Right ventricle myocardium inferior (tissue), 1 donor: Measurements from ENCODE around the gene ZNF526. TPM values are rescaled to one million over a fixed set of nuclear protein-coding genes. Genes with fewer than 3 reads are reported as not detected.

Experiments used
- ATAC-seq: fragments of 200-7000 bp; cut with Tn5 transposase; one replicate; pipeline ENCODE4 v1.9.1; 2020; ENCODE audit warnings: mild to moderate bottlenecking, moderate library complexity
- DNase-seq: peaks from one replicate; pipeline ENCODE4 v3.0.0; 2021; ENCODE audit errors: missing footprints
- intact Hi-C: fragments of 100-400 bp; cut with DNase I; formaldehyde crosslinking; loops from one replicate; pipeline ENCODE4 v1.11.0; 2022
- total RNA-seq: library from RNA; stranded (reverse); fragmentation: NEBNext Ultra II Directional; extraction: Animal tissue kit (Norgen Biotek cat#: 25700); gene quantifications from one replicate; pipeline ENCODE4 v1.2.1, GENCODE V29; 2021
- donor health status: DM: no; HTN: yes; CAD: no; lungs with severe emphysema.

ZNF526 gene
- total RNA-seq, 1 donor from 2014 or later: 6.1 TPM

DNA sequence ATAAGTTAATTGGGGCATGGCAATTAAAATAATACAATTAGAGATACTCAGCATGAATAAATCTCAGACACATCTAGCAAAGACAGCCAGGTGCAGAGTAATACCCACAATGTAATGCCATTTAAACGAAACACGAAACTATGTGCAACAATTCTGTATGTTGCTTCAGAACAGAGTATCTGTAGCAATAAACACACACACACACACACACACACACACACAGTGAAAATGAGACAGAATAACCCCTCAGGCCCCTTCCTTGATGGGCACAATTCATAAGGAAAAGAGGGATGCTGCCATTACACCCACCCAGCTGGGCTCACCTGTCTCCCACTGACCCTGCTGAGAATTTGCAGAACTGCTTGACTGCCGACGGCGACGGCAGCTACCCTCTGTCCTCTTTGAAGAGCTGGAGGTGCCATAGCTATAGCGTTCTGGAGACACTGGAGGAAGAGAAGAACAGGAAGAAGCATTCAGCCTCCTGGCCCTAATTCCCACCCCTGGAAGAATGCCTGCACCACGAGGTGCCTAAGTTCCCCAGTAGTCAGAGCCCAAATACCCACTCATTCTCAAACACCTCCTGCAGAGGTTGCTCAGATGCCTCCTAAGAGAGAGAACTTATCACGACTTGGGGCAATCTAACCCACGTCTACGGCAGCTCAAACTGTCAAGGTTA lies 5.2 kb upstream of the ZNF526 start:
- ATAC-seq: no peak
- no peak for DNase-seq
- intact Hi-C loops: no loop called here

DNA sequence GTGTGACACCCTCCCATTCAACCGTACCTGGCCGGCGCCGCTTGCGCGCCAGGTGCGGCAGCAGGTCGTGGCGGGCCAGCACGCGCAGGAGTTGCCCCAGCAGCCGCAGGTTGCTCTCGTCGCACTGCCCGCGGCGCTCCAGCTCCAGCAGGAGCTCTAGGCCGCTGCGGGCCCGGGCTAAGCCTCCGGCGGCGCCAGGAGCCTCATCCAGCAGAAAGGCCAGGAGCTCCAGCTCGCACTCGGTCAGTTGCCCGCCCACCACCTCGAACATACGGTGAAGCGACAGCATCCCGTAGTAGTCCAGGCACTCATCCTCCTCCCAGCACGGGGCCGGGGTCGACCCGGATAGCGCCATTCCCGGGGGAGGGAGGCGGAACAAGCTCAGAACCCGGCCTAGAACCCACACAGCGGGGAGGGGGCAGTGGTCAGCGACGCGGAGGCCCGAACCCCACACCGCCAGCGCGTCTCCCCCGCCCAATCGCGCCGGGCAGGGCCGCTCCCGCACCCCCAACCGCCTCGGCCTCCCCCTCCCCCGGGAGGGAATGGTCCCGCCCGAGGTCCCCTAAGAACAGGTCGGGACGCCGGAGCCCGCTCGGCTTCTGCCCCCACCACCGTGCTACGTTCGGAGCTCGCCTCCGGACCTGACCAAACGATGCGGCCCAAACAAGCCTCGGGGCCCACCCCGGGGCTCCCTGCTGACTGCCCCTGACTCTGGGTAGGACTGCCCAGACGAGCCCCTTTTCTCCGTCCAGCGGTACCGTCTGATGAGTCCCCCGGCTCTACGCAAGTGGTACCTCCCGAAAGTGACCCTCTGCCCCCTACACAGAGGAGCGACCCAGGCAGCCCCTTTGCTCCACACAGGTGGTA lies 3.2 kb upstream of the ZNF526 start:
- ATAC-seq: peak; percentile 8
- intact Hi-C loops: no loop called here
- no peak for DNase-seq

DNA sequence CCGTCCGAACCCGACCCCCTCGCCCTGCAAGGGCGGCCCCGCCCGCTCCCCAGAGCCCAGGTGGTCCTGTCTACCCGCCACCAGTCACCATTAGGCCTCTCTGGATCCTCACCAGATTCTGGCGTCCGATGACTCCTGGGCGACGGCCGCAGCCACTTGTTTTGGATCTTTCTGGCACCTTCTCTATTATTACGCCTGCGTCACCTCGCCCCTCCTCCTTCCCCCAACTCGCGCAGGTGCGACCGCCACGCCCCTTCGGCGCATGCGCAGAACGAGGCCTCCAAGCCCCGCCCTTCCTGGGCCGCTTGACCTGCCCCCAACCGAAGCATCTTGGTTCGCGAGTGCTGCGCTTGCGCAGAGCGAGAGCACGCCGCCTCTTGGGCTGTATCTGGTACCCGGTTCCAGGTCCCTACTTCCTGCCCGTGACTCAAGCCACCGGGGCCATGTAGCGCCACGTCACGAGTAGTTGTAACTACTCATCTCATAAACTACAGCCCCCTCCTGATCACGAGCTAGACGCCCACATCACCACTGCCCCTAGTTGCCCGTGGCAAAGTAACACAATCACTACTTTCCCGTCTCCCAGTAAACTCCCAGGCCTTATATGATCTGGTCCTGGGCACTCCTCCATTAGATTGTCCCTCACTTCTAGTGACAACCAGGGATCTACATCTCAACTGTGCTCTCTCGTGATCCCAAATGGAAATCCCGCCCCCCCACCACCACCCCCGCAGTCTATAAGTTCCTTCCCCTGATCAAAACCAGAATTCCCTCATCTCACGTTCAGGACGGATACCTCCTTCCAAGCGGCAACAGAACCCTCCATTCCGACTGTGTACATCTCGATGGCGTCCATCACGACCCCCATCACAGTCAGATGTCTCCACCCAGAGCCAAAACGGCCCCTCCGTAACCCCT lies 2.3 kb upstream of the ZNF526 start, which contains the start of gene DEDD2:
TSS of gene DEDD2 (minus strand) at position 158 of the 918 bp plus-strand sequence. CDS start 670 bp downstream, outside the sequence.
- DNase-seq (peak; percentile 98), ATAC-seq (peak; percentile 88)
- intact Hi-C loops: no loop called here

DNA sequence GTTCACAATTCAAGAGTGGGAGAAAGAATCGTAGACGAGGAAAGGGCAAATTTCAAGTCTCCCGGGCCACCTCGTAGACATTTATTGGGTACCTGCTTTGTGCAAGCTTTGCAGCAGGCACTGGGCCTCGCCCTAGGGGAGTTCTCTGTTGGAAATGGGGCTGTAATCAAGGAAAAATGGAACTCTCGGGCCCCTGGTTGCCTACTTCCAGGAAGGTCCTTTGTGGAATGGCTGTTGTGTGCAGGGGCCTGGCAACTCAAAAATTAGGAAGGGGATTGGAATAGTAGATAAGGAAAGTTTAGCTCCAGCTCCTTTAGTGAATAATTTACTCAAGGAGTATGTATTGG lies 612 bp downstream of the ZNF526 start:
- no peak for ATAC-seq
- intact Hi-C loops: loop anchor here (1.0 kb wide), 1 partner anchor 22 kb away; the partner anchor contains the start of gene GSK3A
- DNase-seq: no peak

DNA sequence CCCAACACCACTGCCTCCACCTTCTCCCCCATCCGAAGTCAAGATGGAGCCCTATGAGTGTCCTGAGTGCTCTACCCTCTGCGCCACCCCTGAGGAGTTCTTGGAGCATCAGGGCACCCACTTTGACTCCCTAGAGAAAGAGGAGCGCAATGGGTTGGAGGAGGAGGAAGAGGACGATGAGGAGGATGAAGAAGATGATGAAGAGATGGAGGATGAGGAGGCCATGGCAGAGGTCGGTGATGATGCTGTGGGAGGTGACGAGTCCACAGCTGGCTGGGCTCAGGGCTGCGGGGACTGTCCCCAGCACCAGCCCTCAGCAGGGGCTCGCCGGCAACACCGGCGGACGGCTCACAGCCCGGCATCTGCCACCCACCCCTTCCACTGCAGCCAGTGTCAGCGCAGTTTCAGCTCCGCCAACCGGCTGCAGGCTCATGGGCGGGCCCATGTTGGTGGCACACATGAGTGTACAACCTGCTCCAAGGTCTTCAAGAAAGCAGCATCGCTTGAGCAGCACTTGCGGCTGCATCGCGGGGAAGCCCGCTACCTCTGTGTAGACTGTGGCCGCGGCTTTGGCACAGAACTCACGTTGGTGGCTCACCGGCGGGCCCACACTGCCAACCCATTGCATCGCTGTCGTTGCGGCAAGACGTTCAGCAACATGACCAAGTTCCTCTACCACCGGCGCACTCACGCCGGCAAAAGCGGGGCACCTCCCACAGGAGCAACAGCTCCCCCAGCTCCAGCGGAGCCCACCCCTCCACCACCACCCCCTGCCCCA lies 5.0 kb downstream of the ZNF526 start:
- intact Hi-C loops: no loop called here
- DNase-seq: peak; percentile 23
- ATAC-seq: no peak

DNA sequence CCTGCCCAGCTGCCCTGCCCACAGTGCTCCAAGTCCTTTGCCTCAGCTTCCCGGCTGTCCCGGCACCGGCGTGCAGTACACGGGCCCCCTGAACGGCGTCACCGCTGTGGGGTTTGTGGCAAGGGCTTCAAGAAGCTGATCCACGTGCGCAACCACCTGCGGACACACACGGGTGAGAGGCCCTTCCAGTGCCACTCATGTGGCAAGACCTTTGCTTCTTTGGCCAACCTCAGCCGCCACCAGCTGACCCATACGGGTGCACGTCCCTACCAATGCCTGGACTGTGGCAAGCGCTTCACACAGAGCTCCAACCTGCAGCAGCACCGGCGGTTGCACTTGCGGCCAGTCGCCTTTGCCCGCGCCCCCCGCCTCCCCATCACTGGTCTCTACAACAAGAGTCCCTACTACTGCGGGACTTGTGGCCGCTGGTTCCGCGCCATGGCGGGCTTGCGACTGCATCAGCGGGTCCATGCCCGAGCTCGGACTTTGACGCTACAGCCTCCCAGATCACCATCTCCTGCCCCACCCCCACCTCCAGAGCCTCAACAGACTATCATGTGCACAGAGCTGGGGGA lies 5.7 kb downstream of the ZNF526 start:
- DNase-seq (no peak), ATAC-seq (no peak)
- intact Hi-C loops: no loop called here

DNA sequence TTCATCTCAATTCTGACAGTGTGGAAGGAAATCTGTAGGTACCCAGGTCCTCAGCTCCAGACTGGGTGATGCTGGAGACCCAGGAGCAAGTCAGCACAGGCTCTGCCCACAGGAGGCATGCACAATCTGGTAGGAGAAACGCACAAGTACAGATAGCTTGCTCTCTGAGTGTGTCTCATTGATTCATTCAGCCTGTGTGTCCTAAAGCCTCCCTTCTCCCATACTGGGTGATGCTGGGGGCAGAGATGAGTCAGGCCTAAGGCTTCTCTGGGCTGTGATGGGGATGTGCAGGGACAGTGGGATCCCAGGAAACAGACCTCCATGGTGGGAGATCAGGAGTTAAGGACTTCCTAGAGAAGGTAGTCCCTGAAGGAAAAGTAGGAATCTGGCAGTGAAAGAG lies 6.8 kb downstream of the ZNF526 start:
- ATAC-seq: no peak
- intact Hi-C loops: no loop called here
- no peak for DNase-seq

DNA sequence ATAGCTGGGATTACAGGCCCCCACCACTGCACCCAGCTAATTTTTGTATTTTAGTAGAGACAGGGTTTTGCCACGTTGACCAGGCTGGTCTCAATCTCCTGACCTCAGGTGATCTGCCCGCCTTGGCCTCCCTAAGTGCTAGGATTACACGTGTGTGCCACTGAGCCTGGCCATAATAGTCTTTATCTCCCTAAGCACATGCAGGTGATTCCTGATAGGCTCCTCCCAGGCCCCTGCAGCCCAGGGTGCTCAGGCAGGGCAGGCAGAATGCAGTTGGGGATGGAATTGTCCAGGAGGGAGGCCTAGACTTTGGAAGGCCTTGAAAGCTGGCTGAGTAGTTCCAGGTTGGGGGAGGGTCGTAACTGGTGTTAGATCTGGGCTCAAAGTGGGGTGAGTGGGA lies 8.5 kb downstream of the ZNF526 start:
- intact Hi-C loops: no loop called here
- ATAC-seq (no peak), DNase-seq (no peak)

DNA sequence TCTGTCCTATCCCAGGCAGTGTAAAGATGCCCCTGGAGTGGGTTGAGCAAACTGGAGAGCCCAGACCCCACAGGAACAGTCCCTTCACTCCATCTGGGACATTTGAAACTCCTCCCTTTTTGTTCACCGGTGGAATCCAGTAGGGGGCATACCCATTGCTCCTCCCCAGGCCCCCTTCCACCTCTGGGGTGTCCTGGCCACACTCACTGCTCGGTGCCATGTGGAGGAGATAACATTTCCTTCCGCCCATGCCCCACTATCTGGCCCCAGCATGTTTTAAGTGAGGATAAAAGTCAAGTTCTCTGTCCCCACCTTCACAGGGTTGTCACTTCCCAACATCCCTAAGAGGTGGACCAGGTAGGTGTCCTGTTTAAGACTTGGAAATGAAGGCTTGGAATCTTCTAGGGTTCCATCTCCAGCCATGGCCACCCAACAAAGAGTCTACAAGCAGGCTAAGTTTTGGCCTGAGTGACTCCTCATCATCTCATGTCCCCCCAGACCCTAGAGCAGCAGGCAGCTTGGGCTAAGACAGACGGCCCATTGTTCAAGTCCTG lies 9.3 kb downstream of the ZNF526 start:
- intact Hi-C loops: no loop called here
- DNase-seq (no peak), ATAC-seq (no peak)

DNA sequence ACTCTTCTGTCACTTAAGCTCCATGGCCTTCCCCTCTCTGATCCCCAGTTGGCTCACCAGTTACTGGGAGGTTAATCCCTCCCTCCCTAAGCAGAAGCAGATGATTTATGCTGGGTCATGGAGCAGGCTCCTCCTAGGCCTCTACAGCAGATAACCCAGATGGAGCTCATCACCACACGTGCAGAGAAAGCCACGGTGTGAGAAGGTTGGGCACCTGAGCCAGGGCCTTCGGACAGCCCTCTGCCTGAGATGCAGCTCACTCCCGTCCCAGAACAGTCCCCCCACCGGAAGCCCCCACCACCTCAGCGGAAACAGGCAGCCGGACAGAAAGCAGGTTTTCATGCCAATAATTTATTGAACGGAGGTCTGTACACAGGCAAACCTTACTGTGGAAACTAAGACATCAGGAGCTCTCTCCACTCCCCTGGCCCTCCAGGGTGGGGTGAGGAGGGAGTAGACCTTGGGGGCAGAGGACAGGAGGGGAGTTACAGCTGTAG lies 9.8 kb downstream of the ZNF526 start:
- DNase-seq: no peak
- intact Hi-C loops: no loop called here
- ATAC-seq: no peak

DNA sequence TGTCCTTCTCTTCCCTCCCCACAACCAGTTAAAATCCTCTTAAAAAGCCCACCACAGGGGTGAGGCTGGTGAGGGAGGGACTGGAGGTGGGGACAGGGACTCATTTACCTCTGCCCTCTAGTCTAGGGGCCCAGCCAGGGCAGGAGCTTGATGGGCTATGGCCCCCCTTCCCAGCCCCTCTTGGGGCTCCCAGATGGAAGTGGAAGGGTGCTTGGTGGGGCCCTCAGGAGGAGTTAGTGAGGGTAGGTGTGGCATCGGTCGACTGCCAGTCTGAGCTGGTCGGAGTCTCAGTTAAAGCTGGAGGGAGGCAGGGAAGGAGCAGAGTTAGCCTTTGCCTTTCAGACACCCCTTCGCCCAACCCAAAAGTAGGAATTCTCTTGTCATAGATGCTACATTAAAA lies 10.5 kb downstream of the ZNF526 start:
- DNase-seq (no peak), ATAC-seq (no peak)
- intact Hi-C loops: no loop called here

DNA sequence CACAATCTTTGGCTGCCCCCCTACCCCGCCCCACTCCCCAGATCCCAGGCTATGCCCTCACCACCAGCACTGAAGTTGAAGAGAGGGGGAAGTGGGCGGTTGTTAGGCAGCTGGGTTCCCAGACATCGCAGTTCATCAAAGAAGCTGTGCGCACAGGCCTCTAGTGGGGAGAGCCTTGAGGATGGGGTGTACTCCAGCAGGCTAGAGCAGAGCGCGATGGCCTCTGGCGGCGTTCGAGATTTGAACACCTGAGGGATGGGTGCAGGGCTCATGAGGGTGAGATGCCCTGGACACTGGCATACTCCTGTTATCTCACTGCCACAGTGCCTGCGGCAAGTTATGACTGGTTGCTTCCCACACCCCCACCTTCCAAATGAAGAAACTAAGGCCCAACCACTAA lies 12.3 kb downstream of the ZNF526 start:
- no peak for DNase-seq
- ATAC-seq: no peak
- intact Hi-C loops: no loop called here

DNA sequence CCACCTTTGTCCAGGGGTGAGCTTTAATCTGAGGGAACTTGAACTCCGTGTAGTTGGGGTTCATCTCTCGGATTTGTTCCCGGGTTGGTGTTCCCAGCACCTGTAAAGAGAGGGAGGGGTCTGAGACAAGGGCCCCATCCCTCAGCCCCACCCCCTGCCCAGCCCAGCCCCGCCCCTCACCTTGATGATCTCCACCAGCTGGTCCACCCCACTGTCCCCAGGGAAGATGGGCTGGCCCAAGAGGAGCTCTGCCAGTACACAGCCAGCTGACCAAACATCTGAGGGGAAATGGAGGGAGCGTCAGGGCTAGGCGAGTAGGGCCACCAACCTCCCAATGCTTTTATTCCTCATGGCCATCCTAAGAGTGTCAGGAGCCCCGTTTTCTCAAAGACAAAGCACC lies 13.0 kb downstream of the ZNF526 start:
- ATAC-seq: no peak
- intact Hi-C loops: no loop called here
- no peak for DNase-seq

DNA sequence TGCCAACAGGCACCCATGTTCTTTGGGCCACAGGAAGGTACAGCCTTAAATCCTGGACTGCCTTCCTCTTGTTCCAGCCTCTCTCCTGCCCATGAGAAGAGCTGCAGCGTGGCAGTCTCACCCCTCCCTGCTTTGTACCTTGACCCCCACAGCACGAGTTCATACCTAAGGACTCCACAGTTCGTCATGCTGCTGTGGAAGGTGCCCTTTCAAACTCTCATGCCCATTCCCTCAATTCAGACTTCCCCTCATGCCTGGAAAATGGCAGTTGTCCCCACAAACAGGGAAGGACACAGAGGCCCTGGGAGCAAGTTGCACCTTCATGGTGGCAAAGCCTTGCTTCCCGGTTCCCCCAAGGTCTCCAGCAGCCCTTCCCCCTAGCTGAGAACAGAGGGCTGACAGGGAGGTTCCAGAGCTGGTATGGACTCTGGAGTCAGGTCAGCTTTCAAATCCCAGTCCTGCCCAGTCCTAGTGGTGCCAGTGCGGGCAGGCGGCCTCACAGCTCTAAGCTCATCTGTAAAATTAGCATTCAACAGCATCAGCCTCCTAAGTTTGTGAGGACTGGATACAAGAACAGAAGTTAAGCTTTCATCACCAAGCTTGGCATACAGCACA lies 13.7 kb downstream of the ZNF526 start:
- ATAC-seq (no peak), DNase-seq (no peak)
- intact Hi-C loops: no loop called here

DNA sequence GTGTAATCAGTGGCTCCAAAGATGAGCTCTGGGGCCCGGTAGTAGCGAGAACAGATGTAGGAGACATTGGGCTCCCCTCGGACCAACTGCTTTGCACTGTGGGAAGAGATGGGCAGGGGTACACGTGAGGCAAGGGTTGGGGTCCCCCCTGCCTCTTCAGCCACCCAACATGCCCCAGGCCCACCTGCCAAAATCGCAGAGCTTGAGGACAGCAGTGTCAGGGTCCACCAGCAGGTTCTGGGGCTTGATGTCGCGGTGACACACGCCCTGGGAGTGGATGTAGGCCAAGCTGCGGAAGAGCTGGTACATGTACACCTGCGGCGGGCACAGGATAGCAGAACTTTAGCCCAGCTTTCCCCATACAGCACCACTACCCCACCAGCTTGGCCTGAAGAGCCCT lies 14.3 kb downstream of the ZNF526 start:
- intact Hi-C loops: no loop called here

DNA sequence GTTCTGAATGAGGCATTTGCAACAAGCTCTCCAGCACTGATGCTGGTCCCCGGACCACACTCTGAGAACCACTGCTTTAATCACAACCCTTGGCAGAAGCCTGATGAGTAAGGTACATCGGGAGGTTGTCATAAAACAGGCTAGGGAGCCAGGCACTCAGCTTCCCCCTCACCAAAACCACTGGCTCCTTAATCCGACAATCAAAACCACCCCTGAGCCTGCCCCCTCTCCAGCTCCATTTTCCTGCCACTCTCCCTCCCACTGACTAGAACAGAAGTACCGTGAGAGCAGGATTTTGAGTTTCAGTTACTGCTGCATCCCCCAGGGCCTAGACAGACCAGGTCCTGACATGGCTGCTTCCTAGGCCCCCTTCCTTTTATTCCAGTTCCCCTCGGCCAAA lies 15.1 kb downstream of the ZNF526 start:
- intact Hi-C loops: no loop called here
- ATAC-seq (no peak), DNase-seq (no peak)

More for the DNA sequence above, 14.3 kb downstream of the ZNF526 start:
- DNase-seq: no peak
- ATAC-seq: no peak

DNA sequence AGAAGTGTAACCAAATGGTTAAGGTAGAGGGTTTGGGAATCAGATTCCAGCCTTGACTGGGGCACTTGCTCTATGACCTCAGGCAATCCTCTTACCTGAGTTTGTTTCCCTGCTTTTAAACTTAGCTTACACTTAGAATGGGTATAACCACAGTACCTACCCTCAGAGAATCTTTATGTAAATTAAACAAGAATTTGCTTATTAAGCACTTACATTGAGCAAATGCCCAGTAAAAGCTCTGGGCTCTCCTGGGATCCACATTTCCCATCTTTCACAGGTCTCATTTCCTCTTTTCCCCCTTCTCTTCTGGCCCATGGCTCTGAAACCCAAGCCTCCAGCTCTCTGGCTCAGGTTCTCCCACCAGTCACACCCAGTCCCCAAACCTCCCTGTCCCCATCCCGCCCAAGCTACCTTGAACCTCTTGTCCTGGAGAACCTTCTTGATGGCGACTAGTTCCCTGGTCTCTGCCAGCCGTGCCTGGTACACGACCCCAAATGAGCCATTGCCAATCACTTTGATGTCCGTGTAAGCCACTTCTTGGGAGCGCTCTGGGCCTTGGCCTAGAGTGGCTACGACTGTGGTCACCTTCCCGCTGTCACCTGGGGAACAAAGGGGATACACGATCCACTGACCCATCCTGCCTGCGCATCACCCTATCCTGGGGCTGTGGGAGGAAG lies 19.6 kb downstream of the ZNF526 start:
- ATAC-seq (no peak), DNase-seq (peak; percentile 56)
- intact Hi-C loops: loop anchor here (5.0 to 10.0 kb wide), 2 partner anchors 155 to 193 kb away; partner anchors contain the start of gene CNFN
